CD4-positive, alpha-beta memory T cell (primary cell): ENCODE results near the gene STX2. TPM values are rescaled to one million over a fixed set of nuclear protein-coding genes. Genes with fewer than 3 reads are reported as not detected.

ENCODE experiments used
- CTCF ChIA-PET: fragments of 350-600 bp; sonication (Branson Sonifier 250); formaldehyde crosslinking; loops from one replicate; lab custom pipeline; 2021; ENCODE audit warnings: inconsistent platforms; ENCODE audit not compliant: partially characterized antibody; lab: Charles Lee
- POLR2A ChIA-PET: fragments of 350-600 bp; sonication (Branson Sonifier 250); formaldehyde crosslinking; loops from one replicate; lab custom pipeline; 2021; ENCODE audit not compliant: partially characterized antibody; lab: Charles Lee
- DNase-seq, 5 donors: peaks; one replicate each; pipeline versions ENCODE4 v3.0.0 to v3.0.0-alpha.2; 2020 to 2022; ENCODE audit warnings: mixed read lengths in 1 of 5
- H3K27ac ChIP-seq: one replicate; pipeline ENCODE4 v1.7.0; 2013; ENCODE audit warnings: low read depth, low read length
- H3K27me3 ChIP-seq: 2 replicates; pipeline ENCODE4 v1.7.0; 2013; ENCODE audit warnings: mild to moderate bottlenecking, low read length, moderate library complexity; ENCODE audit not compliant: insufficient read depth
- H3K36me3 ChIP-seq: 2 replicates; pipeline ENCODE4 v1.7.0; 2013; ENCODE audit warnings: mild to moderate bottlenecking, low read length, moderate library complexity; ENCODE audit not compliant: insufficient read depth
- H3K4me1 ChIP-seq: 2 replicates; pipeline ENCODE4 v1.7.0; 2013; ENCODE audit warnings: mild to moderate bottlenecking, low read length, moderate library complexity; ENCODE audit not compliant: insufficient read depth
- H3K4me3 ChIP-seq, 2 donors: one replicate each; pipeline ENCODE4 v1.7.0; 2013; ENCODE audit warnings: low read length in 2 of 2, mild to moderate bottlenecking in 1 of 2
- H3K9me3 ChIP-seq, 2 donors: one replicate each; pipeline ENCODE4 v1.7.0; 2013; ENCODE audit warnings: low read length in 2 of 2, control low read depth in 1 of 2; ENCODE audit not compliant: control insufficient read depth in 1 of 2
- H3K27ac Mint-ChIP-seq, 7 donors: one replicate each; pipeline ENCODE4 v1.8.0; 2020 to 2021; ENCODE audit warnings: mixed read lengths in 7 of 7, mild to moderate bottlenecking in 6 of 7, inconsistent platforms in 3 of 7, moderate library complexity in 3 of 7
- H3K27me3 Mint-ChIP-seq, 2 donors: one replicate each; pipeline ENCODE4 v1.8.0; 2020 to 2021; ENCODE audit warnings: mixed read lengths in 2 of 2
- H3K36me3 Mint-ChIP-seq, 2 donors: one replicate each; pipeline ENCODE4 v1.8.0; 2020 to 2021; ENCODE audit warnings: mixed read lengths in 2 of 2, inconsistent platforms in 1 of 2, mild to moderate bottlenecking in 1 of 2
- H3K4me1 Mint-ChIP-seq, 4 donors: one replicate each; pipeline ENCODE4 v1.8.0; 2020 to 2021; ENCODE audit warnings: mixed read lengths in 4 of 4, mild to moderate bottlenecking in 1 of 4
- H3K4me3 Mint-ChIP-seq, 8 donors: one replicate each; pipeline ENCODE4 v1.8.0; 2020 to 2021; ENCODE audit warnings: mixed read lengths in 8 of 8, mild to moderate bottlenecking in 7 of 8, moderate library complexity in 6 of 8, inconsistent platforms in 3 of 8
- H3K9me3 Mint-ChIP-seq, 8 donors: one replicate each; pipeline ENCODE4 v1.8.0; 2020 to 2021; ENCODE audit warnings: mixed read lengths in 8 of 8, mild to moderate bottlenecking in 5 of 8, inconsistent platforms in 3 of 8, moderate library complexity in 1 of 8
- intact Hi-C: fragments of 100-400 bp; cut with micrococcal nuclease; formaldehyde crosslinking; loops from one replicate; pipeline ENCODE4 v1.15.1; 2023
- polyA plus RNA-seq, 2 donors: library from polyadenylated mRNA; unstranded; fragments of 300-500 nt; fragmentation: Illumina TruSeq; gene quantifications; one replicate each; pipeline ENCODE4 v1.2.3, GENCODE V29; 2021
- total RNA-seq, 2 experiments: library from RNA; stranded (reverse); gene quantifications; one replicate each; pipeline ENCODE4 v1.2.3, GENCODE V29; 2021

Gene STX2
- total and polyA plus RNA-seq, 4 experiments from 2014 or later: 12.1 to 35.3 (median 21.6) TPM

GRCh38 chr12:130874696-130875095 is 35.6 kb upstream of the STX2 start:
- H3K4me1 ChIP-seq: peaks cover 43% of the 10 kb centered on the region
- intact Hi-C loops: no loop called here
- Mint-ChIP-seq H3K27me3 (no peaks in the 10 kb centered on the region), H3K4me3 (peak overlapping the region in 3 of 8 donors; percentile 10 to 37 (median 23)), H3K36me3 (peaks cover 39 to 56% of the 10 kb centered on the region in 2 donors), H3K27ac (peak overlapping the region in 5 of 7 donors; percentile 6 to 91 (median 60)), H3K9me3 (no peaks in the 10 kb centered on the region), H3K4me1 (peaks cover 37 to 79% (median 57%) of the 10 kb centered on the region in 4 donors)
- H3K9me3 ChIP-seq: no peaks in the 10 kb centered on the region
- no peak overlapping the region for H3K4me3 ChIP-seq
- DNase-seq: no peak
- CTCF ChIA-PET: no interaction called here
- peaks cover 41% of the 10 kb centered on the region for H3K36me3 ChIP-seq
- H3K27me3 ChIP-seq: no peaks in the 10 kb centered on the region
- POLR2A ChIA-PET: interaction anchor here (1.9 kb wide), 1 partner anchor 37 kb away, joined by 6 read pairs; no protein-coding TSS in a partner anchor
- H3K27ac ChIP-seq: no peak overlapping the region

- H3K36me3 ChIP-seq: peaks cover 41% of the 10 kb centered on the region
- no peak overlapping the region for H3K4me3 ChIP-seq
- intact Hi-C loops: no loop called here
- H3K27me3 Mint-ChIP-seq: no peaks in the 10 kb centered on the region
- H3K4me1 Mint-ChIP-seq: peaks cover 37 to 75% (median 51%) of the 10 kb centered on the region in 4 donors
- peak overlapping the region in 7 of 8 donors; percentile 54 to 94 (median 93) for H3K4me3 Mint-ChIP-seq
- H3K36me3 Mint-ChIP-seq: peaks cover 39 to 56% of the 10 kb centered on the region in 2 donors
- no peaks in the 10 kb centered on the region for H3K9me3 ChIP-seq
- peaks cover 48% of the 10 kb centered on the region for H3K4me1 ChIP-seq
- H3K9me3 Mint-ChIP-seq: no peaks in the 10 kb centered on the region
- peak overlapping the region in 6 of 7 donors; percentile 6 to 91 (median 77) for H3K27ac Mint-ChIP-seq
- no peak for DNase-seq
- H3K27me3 ChIP-seq: no peaks in the 10 kb centered on the region
- ChIA-PET CTCF (interaction anchor here (1.9 kb wide), 1 partner anchor 47 kb away, joined by 8 read pairs; no protein-coding TSS in a partner anchor), POLR2A (interaction anchor here (1.9 kb wide), 1 partner anchor 36 kb away, joined by 6 read pairs; no protein-coding TSS in a partner anchor)
- H3K27ac ChIP-seq: no peak overlapping the region
These were observed 34.8 kb upstream of the STX2 start for GRCh38 chr12:130873825-130874224.

GRCh38 chr12:130873106-130873795 is 34.2 kb upstream of the STX2 start:
- H3K4me3 ChIP-seq: peak overlapping the region; percentile 59 to 64

GRCh38 chr12:130872179-130873096 is 33.4 kb upstream of the STX2 start:
- H3K36me3 Mint-ChIP-seq: peaks cover 39 to 56% of the 10 kb centered on the region in 2 donors
- Histone ChIP-seq H3K36me3 (peaks cover 41% of the 10 kb centered on the region), H3K4me1 (peaks cover 62% of the 10 kb centered on the region), H3K9me3 (no peaks in the 10 kb centered on the region), H3K27me3 (no peaks in the 10 kb centered on the region), H3K27ac (peak overlapping the region; percentile 66), H3K4me3 (peak overlapping the region; percentile 59 to 64)
- peaks cover 40 to 79% (median 60%) of the 10 kb centered on the region in 4 donors for H3K4me1 Mint-ChIP-seq
- no peaks in the 10 kb centered on the region for H3K27me3 Mint-ChIP-seq
- ChIA-PET POLR2A (interaction anchor here (0.9 to 1.0 kb wide), 2 partner anchors 34 to 46 kb away, joined by 3 read pairs; no protein-coding TSS in a partner anchor), CTCF (interaction anchor here (1.0 to 1.9 kb wide), 2 partner anchors 46 to 53 kb away, joined by 3 to 8 read pairs; no protein-coding TSS in a partner anchor)
- peak in 3 of 5 donors; percentile 55 to 56 (median 55) for DNase-seq
- intact Hi-C loops: no loop called here
- H3K27ac Mint-ChIP-seq: peak overlapping the region; percentile 92 to 97 (median 95)
- H3K4me3 Mint-ChIP-seq: peak overlapping the region; percentile 91 to 94 (median 93)
- peaks cover 0 to 2% (median 0%) of the 10 kb centered on the region in 8 donors for H3K9me3 Mint-ChIP-seq

More at GRCh38 chr12:130873106-130873795, 34.2 kb upstream of the STX2 start:
- Histone ChIP-seq H3K4me1 (peaks cover 54% of the 10 kb centered on the region), H3K36me3 (peaks cover 41% of the 10 kb centered on the region), H3K9me3 (no peaks in the 10 kb centered on the region), H3K27me3 (no peaks in the 10 kb centered on the region), H3K27ac (peak overlapping the region; percentile 66)
- H3K9me3 Mint-ChIP-seq: peaks cover 0 to 2% (median 0%) of the 10 kb centered on the region in 8 donors
- DNase-seq: no peak
- H3K4me3 Mint-ChIP-seq: peak overlapping the region; percentile 91 to 94 (median 93)
- peak overlapping the region; percentile 91 to 97 (median 95) for H3K27ac Mint-ChIP-seq
- ChIA-PET CTCF (interaction anchor here (1.0 to 1.9 kb wide), 2 partner anchors 47 to 53 kb away, joined by 3 to 8 read pairs; no protein-coding TSS in a partner anchor), POLR2A (interaction anchor here (0.9 to 1.0 kb wide), 2 partner anchors 35 to 47 kb away, joined by 3 read pairs; no protein-coding TSS in a partner anchor)
- H3K4me1 Mint-ChIP-seq: peaks cover 37 to 80% (median 55%) of the 10 kb centered on the region in 4 donors
- no peaks in the 10 kb centered on the region for H3K27me3 Mint-ChIP-seq
- intact Hi-C loops: no loop called here
- H3K36me3 Mint-ChIP-seq: peaks cover 39 to 59% of the 10 kb centered on the region in 2 donors

GRCh38 chr12:130871286-130872178 is 32.5 kb upstream of the STX2 start, which contains the start of gene RAN:
TSS of gene RAN (plus strand) at chr12:130872066. CDS start at chr12:130872594, 528 bp downstream.
- H3K4me1 Mint-ChIP-seq: peaks cover 41 to 77% (median 59%) of the 10 kb centered on the region in 4 donors

More at GRCh38 chr12:130871286-130872178, 32.5 kb upstream of the STX2 start, which contains the start of gene RAN:
- Histone ChIP-seq H3K36me3 (peaks cover 38% of the 10 kb centered on the region), H3K9me3 (no peaks in the 10 kb centered on the region), H3K4me3 (peak within 1 kb of the TSS; percentile 65 to 89), H3K27me3 (no peaks in the 10 kb centered on the region), H3K4me1 (peaks cover 65% of the 10 kb centered on the region), H3K27ac (peak within 1 kb of the TSS; percentile 76)
- peak within 1 kb of the TSS; percentile 92 to 97 (median 95) for H3K27ac Mint-ChIP-seq
- DNase-seq: peak; percentile 86 to 95 (median 92)
- intact Hi-C loops: loop anchor here (1.0 kb wide), 1 partner anchor 32 kb away; the partner anchor contains the start of gene STX2
- peak within 1 kb of the TSS; percentile 91 to 94 (median 93) for H3K4me3 Mint-ChIP-seq
- peaks cover 0 to 2% (median 0%) of the 10 kb centered on the region in 8 donors for H3K9me3 Mint-ChIP-seq
- H3K36me3 Mint-ChIP-seq: peaks cover 35 to 47% of the 10 kb centered on the region in 2 donors
- ChIA-PET POLR2A (interaction anchor here (0.8 to 2.4 kb wide), 2 partner anchors 32 to 51 kb away, joined by 3 to 22 read pairs; partner anchors contain the start of gene STX2), CTCF (interaction anchor here (0.6 to 2.3 kb wide), 7 partner anchors 26 to 47 kb away, joined by 3 to 11 read pairs (median 5); no protein-coding TSS in a partner anchor)
- H3K27me3 Mint-ChIP-seq: no peaks in the 10 kb centered on the region
